ENCODE results near the gene MAP2. TPM values are rescaled to one million over a fixed set of nuclear protein-coding genes. Genes with fewer than 3 reads are reported as not detected.
"Not testable (repeated sequence)": the region's sequence is repeated elsewhere in the genome, so short reads cannot be mapped to it uniquely, and the experiment has no call there.

MAP2 gene
- total RNA-seq, 6 experiments from 2014 or later: 1.0 to 2.0 (median 1.6) TPM

DNA sequence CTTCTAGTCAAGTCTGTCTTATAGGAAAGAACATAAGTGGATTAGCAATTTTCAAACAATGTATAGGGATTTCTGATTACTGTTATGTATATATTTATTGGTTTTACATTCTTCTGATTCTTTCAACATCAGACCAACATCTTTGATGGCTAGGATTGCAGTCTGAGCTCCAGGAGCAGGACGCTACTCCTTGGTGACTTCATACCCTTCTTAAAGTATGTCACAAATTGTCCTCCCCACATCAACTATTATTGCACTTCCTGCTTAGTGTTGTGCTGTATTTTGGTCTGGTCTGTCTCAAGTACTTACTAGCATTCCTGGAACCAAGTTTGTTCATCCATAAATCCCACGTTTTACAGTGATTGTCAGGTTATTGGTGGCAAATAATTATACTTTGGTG, 49.0 kb downstream of the MAP2 start:
- H3K36me3 Mint-ChIP-seq (ENCODE audit: low read depth): no peaks in the 10 kb centered on the region
- peaks cover 60% of the 10 kb centered on the region for H3K4me1 Mint-ChIP-seq (ENCODE audit: low read depth)
- no peaks in the 10 kb centered on the region for H3K9me3 Mint-ChIP-seq
- no peaks in the 10 kb centered on the region for H3K27me3 Mint-ChIP-seq (ENCODE audit: insufficient read depth)
- TF ChIP-seq, protein P1, sequence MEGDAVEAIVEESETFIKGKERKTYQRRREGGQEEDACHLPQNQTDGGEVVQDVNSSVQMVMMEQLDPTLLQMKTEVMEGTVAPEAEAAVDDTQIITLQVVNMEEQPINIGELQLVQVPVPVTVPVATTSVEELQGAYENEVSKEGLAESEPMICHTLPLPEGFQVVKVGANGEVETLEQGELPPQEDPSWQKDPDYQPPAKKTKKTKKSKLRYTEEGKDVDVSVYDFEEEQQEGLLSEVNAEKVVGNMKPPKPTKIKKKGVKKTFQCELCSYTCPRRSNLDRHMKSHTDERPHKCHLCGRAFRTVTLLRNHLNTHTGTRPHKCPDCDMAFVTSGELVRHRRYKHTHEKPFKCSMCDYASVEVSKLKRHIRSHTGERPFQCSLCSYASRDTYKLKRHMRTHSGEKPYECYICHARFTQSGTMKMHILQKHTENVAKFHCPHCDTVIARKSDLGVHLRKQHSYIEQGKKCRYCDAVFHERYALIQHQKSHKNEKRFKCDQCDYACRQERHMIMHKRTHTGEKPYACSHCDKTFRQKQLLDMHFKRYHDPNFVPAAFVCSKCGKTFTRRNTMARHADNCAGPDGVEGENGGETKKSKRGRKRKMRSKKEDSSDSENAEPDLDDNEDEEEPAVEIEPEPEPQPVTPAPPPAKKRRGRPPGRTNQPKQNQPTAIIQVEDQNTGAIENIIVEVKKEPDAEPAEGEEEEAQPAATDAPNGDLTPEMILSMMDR (IDR thresholded peaks at IDR 0.05): no peak
- DNase-seq: peak; percentile 4
- peak overlapping the region; percentile 83 for H3K27ac Mint-ChIP-seq
- 0 out of 2 replicates have a peak overlapping the region, but pooled peaks have one; percentile 17 for H3K4me3 Mint-ChIP-seq

DNA sequence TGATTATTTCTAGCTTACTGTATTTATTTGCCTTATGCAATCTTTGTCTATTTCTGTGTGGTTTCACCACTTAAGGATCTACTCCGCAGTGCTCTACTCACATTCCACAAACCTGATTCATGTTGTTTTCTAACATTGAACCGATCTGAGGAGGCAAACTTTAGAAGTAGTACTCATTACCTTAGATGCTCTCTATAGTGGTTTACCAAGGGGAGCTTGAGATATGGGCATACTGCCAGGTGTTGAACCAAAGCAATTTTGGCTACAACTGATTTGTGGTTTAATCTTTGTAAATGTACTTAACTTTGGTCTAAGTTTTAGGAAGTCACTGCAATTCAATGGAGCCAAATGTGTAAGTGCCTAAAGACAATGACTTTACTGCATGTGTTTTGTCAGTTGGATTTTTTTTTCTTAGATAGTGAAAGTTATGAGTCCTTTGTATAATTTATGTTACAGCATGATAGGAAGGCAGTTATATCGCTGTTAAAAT, 50.1 kb downstream of the MAP2 start:
- Mint-ChIP-seq H3K4me1 (ENCODE audit: low read depth) (peaks cover 55% of the 10 kb centered on the region), H3K27me3 (ENCODE audit: insufficient read depth) (no peaks in the 10 kb centered on the region), H3K9me3 (no peaks in the 10 kb centered on the region), H3K27ac (peak overlapping the region; percentile 32), H3K4me3 (no peak overlapping the region), H3K36me3 (ENCODE audit: low read depth) (no peaks in the 10 kb centered on the region)
- peak; percentile 87 for DNase-seq
- TF ChIP-seq, protein P1 (IDR thresholded peaks at IDR 0.05): no peak

DNA sequence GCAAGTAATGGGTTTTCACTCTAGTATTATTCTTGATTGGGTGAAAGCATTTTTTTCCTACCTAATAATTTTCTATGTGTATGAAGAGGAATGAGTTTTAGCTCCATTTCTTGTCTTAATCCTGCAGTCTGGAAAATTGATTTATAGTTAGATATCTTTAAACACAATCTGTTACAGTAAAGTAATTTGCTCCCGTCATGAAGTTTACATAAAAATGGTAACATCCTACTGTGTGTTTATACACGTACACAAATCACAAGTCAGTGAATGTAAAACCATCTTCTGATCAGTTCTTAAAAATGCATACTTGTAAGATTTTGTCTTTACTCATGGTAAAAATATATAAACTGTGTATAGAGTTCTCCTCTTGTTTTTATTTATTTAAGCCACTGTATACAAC, 51.1 kb downstream of the MAP2 start:
- H3K4me1 Mint-ChIP-seq (ENCODE audit: low read depth): peaks cover 47% of the 10 kb centered on the region
- TF ChIP-seq, protein P1 (IDR thresholded peaks at IDR 0.05): no peak
- H3K4me3 Mint-ChIP-seq: no peak overlapping the region
- no peaks in the 10 kb centered on the region for H3K27me3 Mint-ChIP-seq (ENCODE audit: insufficient read depth)
- no peaks in the 10 kb centered on the region for H3K9me3 Mint-ChIP-seq
- H3K27ac Mint-ChIP-seq: no peak overlapping the region
- no peaks in the 10 kb centered on the region for H3K36me3 Mint-ChIP-seq (ENCODE audit: low read depth)
- no peak for DNase-seq

DNA sequence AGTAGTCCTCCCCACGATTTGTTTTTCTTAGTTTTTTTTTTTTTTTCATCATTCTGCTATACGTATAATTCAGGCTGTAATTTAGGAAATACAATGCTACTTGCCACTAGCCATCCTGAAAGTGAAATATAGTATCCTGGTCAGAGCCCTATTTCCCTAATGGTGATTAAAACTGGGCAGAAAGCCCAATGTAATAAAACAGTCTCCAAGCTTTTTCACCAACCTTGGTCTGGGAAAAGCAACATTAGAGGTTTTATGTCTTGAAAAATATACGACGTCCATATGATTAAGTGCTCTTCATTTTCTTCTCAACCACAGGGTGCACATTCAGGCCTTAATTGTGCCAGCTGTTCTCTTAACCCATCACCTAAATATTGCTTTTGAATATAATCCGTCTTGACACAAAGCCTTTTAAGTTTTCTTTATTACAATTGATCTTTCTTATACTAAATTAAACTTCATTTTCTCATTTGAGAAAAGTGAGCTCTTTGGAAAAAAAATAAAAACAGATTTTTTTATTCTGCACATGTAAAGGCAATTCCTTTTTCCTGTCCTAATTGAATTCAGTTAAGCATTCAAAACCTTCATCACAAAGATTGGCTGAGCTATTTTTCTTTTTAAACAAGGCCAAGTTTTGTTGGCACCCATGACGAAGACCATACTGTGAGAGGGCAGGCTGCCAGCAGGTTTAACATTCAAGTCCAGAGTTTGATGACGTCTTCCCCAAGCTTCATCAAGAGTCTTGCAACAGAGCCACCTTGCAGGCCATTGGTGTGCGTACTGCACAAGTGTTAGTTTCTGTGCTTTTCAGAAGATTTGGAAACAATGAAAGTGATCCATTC, 52.7 kb downstream of the MAP2 start:
- Mint-ChIP-seq H3K36me3 (ENCODE audit: low read depth) (no peaks in the 10 kb centered on the region), H3K9me3 (no peaks in the 10 kb centered on the region), H3K4me1 (ENCODE audit: low read depth) (peaks cover 40% of the 10 kb centered on the region), H3K27ac (no peak overlapping the region), H3K27me3 (ENCODE audit: insufficient read depth) (no peaks in the 10 kb centered on the region), H3K4me3 (no peak overlapping the region)
- peak; percentile 17 for DNase-seq
- TF ChIP-seq, protein P1 (IDR thresholded peaks at IDR 0.05): no peak

DNA sequence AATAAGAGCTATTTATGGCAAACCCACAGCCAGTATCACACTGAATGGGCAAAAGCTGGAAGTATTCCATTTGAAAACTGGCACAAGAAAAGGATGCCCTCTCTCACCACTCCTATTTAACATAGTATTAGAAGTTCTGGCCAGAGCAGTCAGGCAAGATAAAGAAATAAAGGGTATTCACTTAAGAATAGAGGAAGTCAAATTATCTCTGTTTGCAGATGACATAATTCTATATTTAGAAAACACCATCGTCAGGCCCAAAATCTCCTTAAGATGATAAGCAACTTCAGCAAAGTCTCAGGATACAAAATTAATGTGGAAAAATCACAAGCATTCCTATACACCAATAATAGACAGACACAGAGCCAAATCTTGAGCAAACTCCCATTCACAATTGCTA, 68.4 kb downstream of the MAP2 start:
- not testable (repeated sequence) for H3K4me3 Mint-ChIP-seq; DNase-seq; H3K27me3 Mint-ChIP-seq (ENCODE audit: insufficient read depth); H3K27ac Mint-ChIP-seq
- H3K4me1 Mint-ChIP-seq (ENCODE audit: low read depth): peaks cover 25% of the 10 kb centered on the region
- peaks cover 28% of the 10 kb centered on the region for H3K36me3 Mint-ChIP-seq (ENCODE audit: low read depth)
- peaks cover 15% of the 10 kb centered on the region for H3K9me3 Mint-ChIP-seq

DNA sequence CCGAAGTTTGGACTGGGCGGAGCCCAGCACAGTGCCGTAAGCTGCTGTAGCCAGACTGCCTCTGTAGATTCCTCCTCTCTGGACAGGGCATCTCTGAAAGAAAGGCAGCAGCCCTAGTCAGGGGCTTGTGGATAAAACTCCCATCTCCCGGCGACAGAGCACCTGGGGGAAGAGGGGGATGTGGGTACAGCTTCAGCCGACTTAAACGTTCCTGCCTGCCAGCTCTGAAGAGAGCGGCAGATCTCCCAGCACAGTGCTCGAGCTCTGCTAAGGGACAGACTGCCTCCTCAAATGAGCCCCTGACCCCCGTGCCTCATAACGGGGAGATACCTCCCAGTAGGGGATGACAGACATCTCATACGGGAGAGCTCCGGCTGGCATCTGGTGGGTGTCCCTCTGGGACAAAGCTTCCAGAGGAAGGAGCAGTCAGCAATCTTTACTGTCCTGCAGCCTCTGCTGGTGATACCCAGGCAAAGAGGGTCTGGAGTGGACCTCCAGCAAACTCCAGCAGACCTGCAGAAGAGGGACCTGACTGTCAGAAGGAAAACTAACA, 71.3 kb downstream of the MAP2 start:
- H3K4me1 Mint-ChIP-seq (ENCODE audit: low read depth): peaks cover 37% of the 10 kb centered on the region
- peaks cover 36% of the 10 kb centered on the region for H3K9me3 Mint-ChIP-seq
- H3K36me3 Mint-ChIP-seq (ENCODE audit: low read depth): peaks cover 37% of the 10 kb centered on the region
- H3K27me3 Mint-ChIP-seq (ENCODE audit: insufficient read depth); DNase-seq: not testable (repeated sequence)
- peak overlapping the region; percentile 79; the same call in 1 of the 2 replicates for H3K4me3 Mint-ChIP-seq
- peak overlapping the region; percentile 88 for H3K27ac Mint-ChIP-seq

Measured in HFFc6 (cell line).